Stimulated activated CD4-positive, alpha-beta T cell treated with anti-CD3 and anti-CD28 coated beads, TNF-alpha, amount 100 ng/mL, for 48 hours (primary cell): ENCODE data around the gene ZNF469.

Source experiments
- DNase-seq, 3 donors: peaks; one replicate each; pipeline ENCODE4 v3.0.0-alpha.2; 2020; ENCODE audit warnings: low read depth in 3 of 3

Gene ZNF469

GRCh38 chr16:88392616-88393015, 9.9 kb downstream of the ZNF469 start:
- DNase-seq: no peak

GRCh38 chr16:88393034-88393433, 10.3 kb downstream of the ZNF469 start:
- no peak for DNase-seq

- no peak for DNase-seq
Observed at GRCh38 chr16:88393571-88393970, 10.8 kb downstream of the ZNF469 start.

DNA sequence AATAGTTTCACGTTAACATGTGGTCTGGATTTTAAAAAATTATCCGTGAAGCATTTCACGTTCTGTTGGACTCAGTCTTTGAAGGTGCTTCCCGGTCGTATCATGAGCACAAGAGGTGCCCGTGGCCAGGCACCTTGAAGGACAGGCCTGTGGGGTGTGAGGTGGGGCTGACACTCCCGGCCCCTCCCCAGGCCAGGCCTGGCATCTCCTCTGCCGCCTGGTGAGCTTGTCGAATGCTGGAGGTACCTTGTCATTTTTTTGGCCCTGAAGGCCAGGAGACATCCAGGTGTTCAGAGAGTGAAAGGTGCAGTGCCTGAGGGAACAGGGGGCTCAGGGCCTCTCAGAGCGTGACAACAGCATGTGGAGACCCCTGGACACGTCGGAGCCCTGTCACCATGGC, 11.7 kb downstream of the ZNF469 start:
- DNase-seq: no peak

- DNase-seq: no peak
Observed at GRCh38 chr16:88395669-88396584, 13.2 kb downstream of the ZNF469 start.

DNA sequence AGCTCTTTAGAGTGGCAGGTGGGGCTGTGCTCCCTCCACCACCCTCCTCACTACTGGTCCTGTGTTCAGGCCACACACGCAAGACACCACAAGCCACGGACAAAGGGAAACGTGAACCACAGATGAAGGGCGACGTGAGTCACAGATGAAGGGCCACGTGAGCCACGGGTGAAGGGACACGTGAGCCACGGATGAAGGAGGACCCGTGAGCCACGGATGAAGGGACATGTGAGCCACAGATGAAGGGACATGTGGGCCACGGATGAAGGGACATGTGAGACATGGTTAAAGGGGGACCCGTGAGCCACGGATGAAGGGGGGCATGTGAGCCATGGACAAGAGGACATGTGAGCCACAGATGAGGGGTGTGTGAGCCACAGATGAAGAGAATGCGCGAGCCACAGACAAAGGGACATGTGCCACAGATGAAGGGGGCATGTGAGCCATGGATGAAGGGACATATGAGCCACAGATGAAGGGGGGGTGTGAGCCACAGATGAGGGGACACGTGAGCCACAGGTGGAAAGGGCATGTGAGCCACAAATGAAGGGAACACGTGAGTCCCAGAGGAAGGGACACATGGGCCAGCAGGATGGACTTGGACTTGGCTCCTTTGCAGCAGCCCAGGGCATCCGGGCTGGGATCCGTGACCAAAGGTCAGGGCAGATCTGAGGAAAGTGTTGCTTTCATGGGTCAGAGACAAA, 15.6 kb downstream of the ZNF469 start:
- DNase-seq: no peak

GRCh38 chr16:88398874-88399178, 16.1 kb downstream of the ZNF469 start:
- DNase-seq: no peak

DNA sequence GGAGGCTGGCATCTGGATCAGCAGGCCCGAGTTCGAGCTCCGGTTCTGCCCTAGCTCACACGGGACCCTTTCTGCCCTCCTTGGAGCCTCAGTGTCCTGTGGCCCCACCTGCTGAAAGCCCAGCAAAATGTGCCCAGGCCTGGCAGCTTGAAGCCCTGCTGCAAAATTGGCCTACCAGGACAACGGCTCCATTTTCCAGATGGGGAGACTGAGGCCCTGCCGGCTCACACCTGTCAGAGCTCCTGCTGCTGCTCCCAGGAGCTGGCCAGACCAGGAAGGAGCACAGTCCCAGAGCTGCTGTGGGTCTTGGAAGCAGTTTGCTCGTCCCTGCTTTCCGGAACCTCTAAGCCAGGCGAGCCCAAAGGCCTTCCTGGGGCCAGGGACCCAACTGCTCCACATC, 17.4 kb downstream of the ZNF469 start:
- DNase-seq: no peak

- no peak for DNase-seq
Observed at GRCh38 chr16:88401604-88402246, 19.0 kb downstream of the ZNF469 start.

GRCh38 chr16:88402551-88403240, 19.9 kb downstream of the ZNF469 start:
- DNase-seq: no peak

DNA sequence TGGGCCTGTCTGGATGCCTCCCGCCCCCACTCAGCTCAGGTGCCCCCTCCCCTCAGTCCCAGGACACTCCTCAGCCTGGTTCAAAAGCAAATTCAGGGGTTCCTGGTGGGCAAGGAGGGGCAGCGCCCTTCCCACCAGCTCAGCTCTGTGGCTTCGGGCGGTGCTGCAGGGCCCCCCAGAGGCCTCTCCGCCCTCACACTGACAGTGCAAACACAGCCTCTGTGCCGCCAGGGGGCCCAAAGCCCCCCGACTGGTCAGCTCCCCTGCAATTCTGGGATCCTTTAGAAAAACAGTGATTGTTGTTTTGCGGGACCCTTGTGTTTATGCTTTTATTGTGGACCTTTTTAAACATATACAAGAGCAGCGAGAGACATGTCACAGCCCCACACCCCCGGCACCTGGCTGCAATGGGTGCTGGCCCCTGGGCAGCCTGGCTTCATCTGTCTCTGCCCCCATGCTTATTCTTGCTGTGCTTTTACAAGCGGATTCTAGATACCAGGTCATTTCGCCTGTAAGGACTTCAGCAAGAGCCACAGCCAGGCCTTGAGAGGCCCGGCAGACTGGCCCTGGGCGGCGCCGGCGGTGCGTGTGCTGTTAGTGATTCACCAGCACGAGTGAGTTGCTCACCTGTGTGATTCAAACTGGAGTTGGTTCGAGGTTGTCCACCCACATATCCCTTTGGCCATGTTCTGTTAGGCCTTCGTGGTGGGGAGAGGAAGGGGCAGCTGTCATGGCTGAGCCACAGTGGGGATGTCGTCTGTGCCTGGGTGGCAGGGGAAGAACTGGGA, 21.2 kb downstream of the ZNF469 start:
- no peak for DNase-seq

- DNase-seq: no peak
Observed at GRCh38 chr16:88404769-88405168, 22.0 kb downstream of the ZNF469 start.

DNA sequence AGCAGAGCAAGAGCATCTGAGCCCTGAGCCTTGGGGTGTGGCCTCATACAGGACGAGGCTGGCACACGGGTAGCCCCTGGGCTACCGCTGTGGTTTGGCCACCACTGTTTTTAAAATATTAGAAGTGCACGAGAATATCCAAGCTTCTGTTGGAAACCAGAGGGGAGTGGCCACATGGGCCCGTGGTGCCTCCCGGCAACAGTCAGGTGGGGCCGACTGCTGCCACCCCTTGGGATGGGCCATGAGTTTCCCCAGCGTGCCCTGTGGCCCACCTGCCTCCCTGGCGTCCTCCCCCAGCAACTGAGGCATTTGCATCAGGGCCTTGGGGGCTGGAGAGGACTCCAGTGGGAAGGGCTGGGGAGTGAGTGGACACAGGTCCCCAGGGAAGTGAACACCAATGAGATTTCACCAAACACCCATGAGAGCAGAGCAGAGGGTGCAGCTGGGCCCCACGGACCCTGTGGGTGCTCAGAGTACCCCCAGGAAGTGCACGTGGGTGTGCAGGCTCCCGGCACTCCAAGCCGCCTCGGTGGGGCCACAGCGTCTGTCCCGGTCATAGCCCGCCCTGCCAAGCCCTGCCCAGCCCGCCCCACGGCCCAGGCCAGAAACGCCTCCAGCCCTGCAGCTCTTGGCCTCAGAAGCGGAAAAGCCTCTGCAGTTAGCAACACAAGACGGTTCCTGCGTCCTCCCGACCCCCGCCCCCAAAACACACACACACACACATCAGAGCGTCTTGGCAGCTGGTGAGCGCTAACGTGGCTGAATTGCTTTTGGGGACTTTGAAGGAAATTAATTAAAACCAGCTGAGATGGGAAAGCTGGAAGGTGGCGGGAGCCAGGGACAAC, 22.7 kb downstream of the ZNF469 start:
- no peak for DNase-seq

- no peak for DNase-seq
Observed at GRCh38 chr16:88406096-88407041, 23.6 kb downstream of the ZNF469 start.

DNA sequence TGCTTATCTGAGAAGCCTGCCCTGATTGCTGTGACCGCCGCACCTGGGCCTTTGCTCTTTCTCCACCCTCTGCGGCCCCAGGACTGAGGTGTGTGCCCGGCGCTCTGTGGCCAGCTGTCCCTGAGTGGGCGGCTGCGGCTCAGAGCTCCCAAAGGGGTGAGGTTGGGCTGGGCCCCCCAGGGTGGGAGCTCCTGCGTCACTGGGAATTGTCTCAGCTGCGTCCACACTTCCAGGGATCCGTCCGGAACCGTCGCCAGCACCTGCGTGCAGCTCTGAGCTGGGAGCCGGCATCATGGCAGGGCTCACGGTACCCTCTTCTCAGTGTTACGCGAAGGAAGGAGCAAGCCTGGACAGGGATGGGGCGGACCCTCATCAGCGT, 24.3 kb downstream of the ZNF469 start:
- DNase-seq: no peak

DNA sequence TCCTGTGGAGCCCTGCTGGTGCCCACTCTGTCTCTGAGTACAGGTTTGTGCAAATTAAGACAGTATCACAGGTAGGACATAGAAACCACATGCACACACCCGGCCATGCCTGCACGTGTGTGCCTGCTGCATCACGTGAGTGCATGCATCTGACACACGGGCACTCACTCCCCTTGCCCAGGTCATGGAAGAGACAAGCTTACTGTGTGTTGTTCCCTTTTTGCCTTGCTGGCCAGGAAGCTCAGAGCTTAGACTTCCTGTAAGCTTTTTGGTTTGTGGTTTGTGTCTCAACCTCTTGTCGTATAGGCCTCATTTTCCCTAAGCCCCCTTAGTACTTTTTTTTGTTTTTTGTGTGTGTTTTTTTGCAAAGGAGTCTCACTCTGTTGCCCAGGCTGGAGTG, 25.0 kb downstream of the ZNF469 start:
- DNase-seq: no peak

GRCh38 chr16:88408561-88409142, 25.9 kb downstream of the ZNF469 start:
- no peak for DNase-seq

DNA sequence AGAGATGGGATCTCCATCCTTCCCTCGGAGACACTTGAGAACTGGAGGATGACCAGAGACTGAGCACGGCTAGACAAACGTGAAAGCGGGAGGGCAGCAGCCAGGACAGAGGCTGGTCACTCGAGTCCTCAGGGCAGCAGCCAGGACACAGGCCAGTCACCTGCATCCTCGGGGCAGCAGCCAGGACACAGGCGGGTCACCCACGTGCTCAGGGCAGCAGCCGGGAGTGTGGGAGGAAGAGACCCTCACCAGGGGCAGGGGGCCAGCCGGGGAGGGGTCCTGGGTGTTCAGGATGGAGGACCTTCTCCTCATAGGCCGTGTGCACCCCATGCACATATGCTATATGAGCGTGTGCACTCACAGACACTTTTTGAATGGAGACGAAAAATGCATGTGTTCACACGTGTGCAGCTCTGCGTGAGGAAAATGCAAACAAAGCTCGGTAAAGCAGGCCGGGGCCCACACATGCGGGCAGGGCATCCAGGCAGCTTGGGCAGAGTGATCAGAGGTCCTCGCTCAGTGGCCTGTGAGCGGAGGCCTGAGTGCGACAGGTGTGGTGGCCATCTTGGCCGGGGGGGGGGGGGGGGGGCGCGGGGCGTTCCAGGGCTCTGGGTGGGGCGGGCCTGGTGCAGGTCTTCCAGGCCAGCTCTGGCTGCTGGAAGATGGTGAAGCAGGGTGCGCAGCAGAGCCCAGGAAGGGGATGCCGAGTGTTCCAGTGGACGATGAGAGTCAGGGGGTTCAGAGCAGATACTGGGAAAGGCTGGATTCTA, 26.7 kb downstream of the ZNF469 start:
- DNase-seq: no peak
